ENCODE data around the gene CHRNA4. TPM values are rescaled to one million over a fixed set of nuclear protein-coding genes. Genes with fewer than 3 reads are reported as not detected.

CHRNA4 gene
- polyA plus RNA-seq, 1 of the 3 experiments (the other 2 are of a cell fraction), result not detected

DNA sequence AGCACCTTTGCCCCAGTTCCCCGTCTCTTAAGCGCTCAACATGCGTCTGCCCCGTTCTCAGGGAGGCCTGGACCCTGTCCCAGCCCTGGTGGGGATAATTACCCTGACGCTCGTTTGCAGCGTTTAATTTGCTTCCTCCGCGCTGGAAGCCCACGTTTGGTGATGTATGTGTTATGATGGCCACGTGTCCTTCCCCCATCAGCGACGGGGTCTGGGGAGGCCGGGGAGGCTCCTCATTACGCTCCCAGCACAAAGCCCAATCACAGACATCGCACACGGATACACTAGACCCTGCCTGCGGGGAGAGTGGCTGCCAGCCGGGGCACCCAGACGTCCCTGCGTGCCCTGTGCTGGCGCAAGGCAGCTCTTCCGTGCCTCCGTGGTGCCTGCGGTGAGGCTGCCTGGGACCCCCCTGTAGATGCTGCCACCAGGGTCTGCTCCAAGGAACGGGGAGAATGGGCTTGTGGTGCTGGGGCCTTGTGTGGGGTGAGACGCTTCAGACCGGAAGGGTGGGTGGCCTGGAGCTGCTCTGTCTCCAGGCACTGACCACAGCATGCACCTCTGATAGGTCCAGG lies 10.2 kb upstream of the CHRNA4 start:
- ChIA-PET POLR2A (no interaction called here), CTCF (interaction anchor here (2.0 to 4.9 kb wide), 3 partner anchors 11 to 148 kb away, joined by 9 to 33 read pairs (median 23); no protein-coding TSS in a partner anchor)
- no peak overlapping the region for H3K9ac ChIP-seq
- TF ChIP-seq YY1 (IDR thresholded peaks at IDR 0.05; ENCODE audit: low read depth) (no peak), RXRA (IDR thresholded peaks at IDR 0.05; ENCODE audit: borderline replicate concordance, low read depth) (no peak), FOSL2 (IDR thresholded peaks at IDR 0.05; ENCODE audit: borderline replicate concordance, low read depth) (no peak), RFX5 (IDR thresholded peaks at IDR 0.05; ENCODE audit: low read length) (no peak), TAF1 (IDR thresholded peaks at IDR 0.05; ENCODE audit: borderline replicate concordance, low read depth, low read length) (no peak), GABPA (IDR thresholded peaks at IDR 0.05; ENCODE audit: low read depth) (no peak), CHD2 (IDR thresholded peaks at IDR 0.05; ENCODE audit: low read length, partially characterized antibody) (no peak)
- TF ChIP-seq, protein P1, sequence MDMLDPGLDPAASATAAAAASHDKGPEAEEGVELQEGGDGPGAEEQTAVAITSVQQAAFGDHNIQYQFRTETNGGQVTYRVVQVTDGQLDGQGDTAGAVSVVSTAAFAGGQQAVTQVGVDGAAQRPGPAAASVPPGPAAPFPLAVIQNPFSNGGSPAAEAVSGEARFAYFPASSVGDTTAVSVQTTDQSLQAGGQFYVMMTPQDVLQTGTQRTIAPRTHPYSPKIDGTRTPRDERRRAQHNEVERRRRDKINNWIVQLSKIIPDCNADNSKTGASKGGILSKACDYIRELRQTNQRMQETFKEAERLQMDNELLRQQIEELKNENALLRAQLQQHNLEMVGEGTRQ (IDR thresholded peaks at IDR 0.05; ENCODE audit: borderline replicate concordance, low read depth, low read length), result no peak
- TF ChIP-seq, protein P2, sequence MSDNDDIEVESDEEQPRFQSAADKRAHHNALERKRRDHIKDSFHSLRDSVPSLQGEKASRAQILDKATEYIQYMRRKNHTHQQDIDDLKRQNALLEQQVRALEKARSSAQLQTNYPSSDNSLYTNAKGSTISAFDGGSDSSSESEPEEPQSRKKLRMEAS (IDR thresholded peaks at IDR 0.05; ENCODE audit: low read depth), result no peak
- H3K27me3 ChIP-seq (ENCODE audit: insufficient read depth), result no peaks in the 10 kb centered on the region
- 51% methylated on average over 15 of the region's 28 CpGs for WGBS (ENCODE audit: low lambda C conversion rate)
- no peaks in the 10 kb centered on the region for H3F3A ChIP-seq (replicated peaks; ENCODE audit: insufficient read depth)
- no peak overlapping the region for H3K27ac ChIP-seq (ENCODE audit: low read depth in 2 of 2, low read length in 1 of 2)
- no peaks in the 10 kb centered on the region for H3K79me2 ChIP-seq (ENCODE audit: insufficient read depth)
- H3K4me3 ChIP-seq (ENCODE audit: low read depth in 2 of 2, low read length in 1 of 2), result no peak overlapping the region
- no peak overlapping the region for H2AFZ ChIP-seq (ENCODE audit: low read depth)
- no peak for DNase-seq
- no peaks in the 10 kb centered on the region for H3K9me3 ChIP-seq
- H3K4me2 ChIP-seq, result no peak overlapping the region
- H3K4me1 ChIP-seq (ENCODE audit: control insufficient read depth in 1 of 2, insufficient read depth in 2 of 2, low read depth in 1 of 2, low read length in 1 of 2), result peaks cover 0 to 4% of the 10 kb centered on the region in 2 experiments; a peak in 1 of 4 replicates
- H4K20me1 ChIP-seq (ENCODE audit: insufficient read depth), result no peaks in the 10 kb centered on the region
- H3K36me3 ChIP-seq (replicated peaks in 1 of 2; ENCODE audit: control insufficient read depth in 1 of 2, insufficient read depth in 2 of 2, low read length in 1 of 2), result no peaks in the 10 kb centered on the region
- H3K9me2 ChIP-seq, result no peaks in the 10 kb centered on the region

DNA sequence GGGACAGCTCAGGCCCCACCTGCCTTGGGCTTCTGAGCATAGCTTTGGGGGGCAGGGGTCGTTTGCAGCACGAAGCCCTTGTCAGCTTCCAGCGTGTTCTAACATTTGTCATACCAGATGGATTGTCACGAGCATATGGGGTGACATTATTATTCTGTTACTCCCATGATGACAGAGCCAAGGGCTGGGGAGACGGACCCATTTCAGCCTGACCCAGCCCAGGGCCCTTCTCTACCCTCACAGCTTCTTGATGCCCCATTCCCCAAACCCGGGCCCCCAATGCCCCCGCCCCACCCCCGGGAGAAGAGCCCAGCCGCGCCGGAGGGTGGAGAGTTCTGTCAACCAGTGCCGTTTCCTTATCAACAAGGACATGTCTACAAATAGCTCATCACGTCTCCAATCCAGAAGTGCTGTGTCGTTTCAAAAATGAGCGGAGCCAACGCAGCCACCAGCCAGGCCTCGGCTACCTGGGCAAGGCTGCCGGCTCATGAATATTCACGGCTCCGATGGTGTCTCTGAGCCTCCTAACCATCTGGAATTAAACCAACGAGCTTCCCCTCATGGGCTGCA lies 9.6 kb upstream of the CHRNA4 start:
- WGBS (ENCODE audit: low lambda C conversion rate), result 59% methylated on average over 11 of the region's 21 CpGs
- no peak overlapping the region for H3K4me3 ChIP-seq (ENCODE audit: low read depth in 2 of 2, low read length in 1 of 2)
- H3K9me2 ChIP-seq, result no peaks in the 10 kb centered on the region
- no peaks in the 10 kb centered on the region for H3K27me3 ChIP-seq (ENCODE audit: insufficient read depth)
- ChIA-PET CTCF (interaction anchor here (1.5 to 4.9 kb wide), 4 partner anchors 11 to 148 kb away, joined by 3 to 33 read pairs (median 16); no protein-coding TSS in a partner anchor), POLR2A (no interaction called here)
- H3K9ac ChIP-seq, result no peak overlapping the region
- no peak overlapping the region for H3K4me2 ChIP-seq
- no peaks in the 10 kb centered on the region for H3K9me3 ChIP-seq
- no peaks in the 10 kb centered on the region for H4K20me1 ChIP-seq (ENCODE audit: insufficient read depth)
- H2AFZ ChIP-seq (ENCODE audit: low read depth), result no peak overlapping the region
- no peak overlapping the region for H3K27ac ChIP-seq (ENCODE audit: low read depth in 2 of 2, low read length in 1 of 2)
- DNase-seq, result no peak
- no peaks in the 10 kb centered on the region for H3F3A ChIP-seq (replicated peaks; ENCODE audit: insufficient read depth)
- H3K79me2 ChIP-seq (ENCODE audit: insufficient read depth), result no peaks in the 10 kb centered on the region
- peaks cover 0 to 4% of the 10 kb centered on the region in 2 experiments; a peak in 1 of 4 replicates for H3K4me1 ChIP-seq (ENCODE audit: control insufficient read depth in 1 of 2, insufficient read depth in 2 of 2, low read depth in 1 of 2, low read length in 1 of 2)
- TF ChIP-seq, protein P3, sequence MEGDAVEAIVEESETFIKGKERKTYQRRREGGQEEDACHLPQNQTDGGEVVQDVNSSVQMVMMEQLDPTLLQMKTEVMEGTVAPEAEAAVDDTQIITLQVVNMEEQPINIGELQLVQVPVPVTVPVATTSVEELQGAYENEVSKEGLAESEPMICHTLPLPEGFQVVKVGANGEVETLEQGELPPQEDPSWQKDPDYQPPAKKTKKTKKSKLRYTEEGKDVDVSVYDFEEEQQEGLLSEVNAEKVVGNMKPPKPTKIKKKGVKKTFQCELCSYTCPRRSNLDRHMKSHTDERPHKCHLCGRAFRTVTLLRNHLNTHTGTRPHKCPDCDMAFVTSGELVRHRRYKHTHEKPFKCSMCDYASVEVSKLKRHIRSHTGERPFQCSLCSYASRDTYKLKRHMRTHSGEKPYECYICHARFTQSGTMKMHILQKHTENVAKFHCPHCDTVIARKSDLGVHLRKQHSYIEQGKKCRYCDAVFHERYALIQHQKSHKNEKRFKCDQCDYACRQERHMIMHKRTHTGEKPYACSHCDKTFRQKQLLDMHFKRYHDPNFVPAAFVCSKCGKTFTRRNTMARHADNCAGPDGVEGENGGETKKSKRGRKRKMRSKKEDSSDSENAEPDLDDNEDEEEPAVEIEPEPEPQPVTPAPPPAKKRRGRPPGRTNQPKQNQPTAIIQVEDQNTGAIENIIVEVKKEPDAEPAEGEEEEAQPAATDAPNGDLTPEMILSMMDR (IDR thresholded peaks at IDR 0.05), result no peak
- TF ChIP-seq JUND (IDR thresholded peaks at IDR 0.05) (no peak), RCOR1 (IDR thresholded peaks at IDR 0.05; ENCODE audit: low read length) (no peak), REST (IDR thresholded peaks at IDR 0.05; ENCODE audit: low read depth, low read length) (no peak)
- no peaks in the 10 kb centered on the region for H3K36me3 ChIP-seq (replicated peaks in 1 of 2; ENCODE audit: control insufficient read depth in 1 of 2, insufficient read depth in 2 of 2, low read length in 1 of 2)

All from SK-N-SH (cell line).